Endodermal cell (in vitro differentiated cells): ENCODE measurements around the gene WDR20. TPM values are rescaled to one million over a fixed set of nuclear protein-coding genes. Genes with fewer than 3 reads are reported as not detected.

Experiments used
- DNase-seq: peaks from one replicate; pipeline ENCODE4 v3.0.0-alpha.2; 2017
- H3K27ac ChIP-seq: 2 replicates; pipeline ENCODE4 v1.5.1; 2013; ENCODE audit warnings: mild to moderate bottlenecking, low read depth, low read length, moderate library complexity
- H3K27me3 ChIP-seq: 2 replicates; pipeline ENCODE4 v1.6.1; 2013; ENCODE audit warnings: mild to moderate bottlenecking, low read length, moderate library complexity; ENCODE audit not compliant: insufficient read depth, control insufficient read depth, poor library complexity, severe bottlenecking
- H3K36me3 ChIP-seq: 2 replicates; pipeline ENCODE4 v1.7.0; 2013; ENCODE audit warnings: mild to moderate bottlenecking, low read length, moderate library complexity; ENCODE audit not compliant: control insufficient read depth, insufficient read depth
- H3K4me1 ChIP-seq: one replicate; pipeline ENCODE4 v1.7.0; 2013; ENCODE audit warnings: low read length; ENCODE audit not compliant: control insufficient read depth, insufficient read depth
- H3K4me3 ChIP-seq: 2 replicates; pipeline ENCODE4 v1.5.1; 2013; ENCODE audit warnings: mild to moderate bottlenecking, low read length, moderate library complexity
- H3K9ac ChIP-seq: 2 replicates; pipeline ENCODE4 v1.6.1; 2013; ENCODE audit warnings: mild to moderate bottlenecking, low read length, moderate library complexity; ENCODE audit not compliant: poor library complexity, severe bottlenecking; ENCODE audit errors: extremely low read depth
- H3K9me3 ChIP-seq: 2 replicates; pipeline ENCODE4 v1.6.1; 2013; ENCODE audit warnings: mild to moderate bottlenecking, low read length, moderate library complexity; ENCODE audit not compliant: control insufficient read depth
- H3K27ac Mint-ChIP-seq: 2 replicates; pipeline ENCODE4 v1.8.0; 2020; ENCODE audit warnings: mixed read lengths
- H3K27me3 Mint-ChIP-seq: 2 replicates; pipeline ENCODE4 v1.8.0; 2021; ENCODE audit warnings: mild to moderate bottlenecking, mixed read lengths; ENCODE audit not compliant: insufficient read depth
- H3K36me3 Mint-ChIP-seq: 2 replicates; pipeline ENCODE4 v1.8.0; 2020; ENCODE audit warnings: low read depth, mixed read lengths
- H3K4me1 Mint-ChIP-seq: 2 replicates; pipeline ENCODE4 v1.8.0; 2020; ENCODE audit warnings: mixed read lengths
- H3K4me3 Mint-ChIP-seq: 2 replicates; pipeline ENCODE4 v1.8.0; 2020; ENCODE audit warnings: mild to moderate bottlenecking, moderate library complexity, mixed read lengths
- H3K9me3 Mint-ChIP-seq: 2 replicates; pipeline ENCODE4 v1.8.0; 2020; ENCODE audit warnings: mild to moderate bottlenecking, mixed read lengths
- CTCF ChIP-seq: fragments of 200-600 bp; sonication (generic); conservative IDR thresholded peaks from 2 replicates; pipeline ENCODE4 v1.5.0; 2021; ENCODE audit warnings: antibody characterized with exemption, mild to moderate bottlenecking
- WGBS, 2 experiments: methylation state at CpG; one replicate each; pipeline versions ENCODE4 v1.1.5 to v1.1.7; 2013; ENCODE audit warnings: missing lambda C conversion rate in 2 of 2, mixed read lengths in 1 of 2; ENCODE audit not compliant: insufficient coverage in 1 of 2, insufficient read length in 1 of 2; 5-methylcytosine and 5-hydroxymethylcytosine counted together
- total RNA-seq, 2 donors: library from RNA; stranded (reverse); fragmentation: NEBNext Ultra II Directional in 1 of 2; extraction: Animal tissue kit (Norgen Biotek cat#: 25700) in 1 of 2; gene quantifications; 2 replicates in 1 of 2; 3 replicates in 1 of 2; pipeline ENCODE4 v1.2.1, GENCODE V29; 2021

The WDR20 gene
- total RNA-seq, 2 donors from 2014 or later, result 33.8 to 37.6 TPM

GRCh38 chr14:102246071-102246470 lies 106.4 kb downstream of the WDR20 start:
- Histone ChIP-seq H3K4me3 (peak overlapping the region; percentile 72), H3K4me1 (peaks cover 4% of the 10 kb centered on the region), H3K27me3 (no peaks in the 10 kb centered on the region), H3K36me3 (no peaks in the 10 kb centered on the region), H3K9ac (no peak overlapping the region), H3K9me3 (peaks cover 36% of the 10 kb centered on the region), H3K27ac (no peak overlapping the region)
- Mint-ChIP-seq H3K27me3 (peaks cover 17% of the 10 kb centered on the region), H3K4me3 (no peak overlapping the region), H3K27ac (no peak overlapping the region), H3K4me1 (peaks cover 8% of the 10 kb centered on the region), H3K36me3 (peaks cover 3% of the 10 kb centered on the region), H3K9me3 (no peaks in the 10 kb centered on the region)
- 87% methylated on average over 9 of the region's 9 CpGs for WGBS, 2 experiments
- DNase-seq, result no peak
- TF ChIP-seq CTCF, result no peak

GRCh38 chr14:102248121-102248520 lies 108.4 kb downstream of the WDR20 start:
- H3K4me3 ChIP-seq, result peak overlapping the region; percentile 72
- TF ChIP-seq CTCF, result no peak
- peak overlapping the region; percentile 45 for H3K27ac ChIP-seq
- peaks cover 3% of the 10 kb centered on the region for H3K36me3 Mint-ChIP-seq
- no peaks in the 10 kb centered on the region for H3K36me3 ChIP-seq
- no peak overlapping the region for H3K4me3 Mint-ChIP-seq
- H3K9me3 Mint-ChIP-seq, result no peaks in the 10 kb centered on the region
- peaks cover 24% of the 10 kb centered on the region for H3K9me3 ChIP-seq
- 0 to 13% methylated on average over 2 to 8 of the region's 8 CpGs for WGBS, 2 experiments
- H3K4me1 Mint-ChIP-seq, result peaks cover 8% of the 10 kb centered on the region
- H3K9ac ChIP-seq, result peak overlapping the region; percentile 57
- peaks cover 4% of the 10 kb centered on the region for H3K4me1 ChIP-seq
- no peaks in the 10 kb centered on the region for H3K27me3 ChIP-seq
- DNase-seq, result peak; percentile 92
- no peak overlapping the region for H3K27ac Mint-ChIP-seq
- peaks cover 21% of the 10 kb centered on the region for H3K27me3 Mint-ChIP-seq

GRCh38 chr14:102249041-102249440 lies 109.3 kb downstream of the WDR20 start:
- Histone ChIP-seq H3K4me3 (no peak overlapping the region), H3K36me3 (no peaks in the 10 kb centered on the region), H3K9me3 (peaks cover 15% of the 10 kb centered on the region), H3K4me1 (peaks cover 4% of the 10 kb centered on the region), H3K27ac (no peak overlapping the region), H3K27me3 (no peaks in the 10 kb centered on the region), H3K9ac (no peak overlapping the region)
- TF ChIP-seq CTCF, result no peak
- Mint-ChIP-seq H3K4me1 (peaks cover 8% of the 10 kb centered on the region), H3K9me3 (no peaks in the 10 kb centered on the region), H3K27me3 (peaks cover 21% of the 10 kb centered on the region), H3K4me3 (no peak overlapping the region), H3K36me3 (peaks cover 3% of the 10 kb centered on the region), H3K27ac (peak overlapping the region; percentile 91)
- no peak for DNase-seq
- WGBS, 2 experiments, result 92 to 93% methylated on average over 7 to 12 of the region's 12 CpGs
